Glutamatergic neuron (in vitro differentiated cells): Measurements from ENCODE around the gene CEP72. TPM values are rescaled to one million over a fixed set of nuclear protein-coding genes. Genes with fewer than 3 reads are reported as not detected.

Experiments used
- DNase-seq: peaks from one replicate; pipeline ENCODE4 v3.0.0; 2022
- H3K27ac Mint-ChIP-seq: one replicate; pipeline ENCODE4 v1.8.0; 2020; ENCODE audit warnings: mild to moderate bottlenecking, mixed read lengths, inconsistent platforms; ENCODE audit not compliant: unreplicated experiment
- H3K27me3 Mint-ChIP-seq: one replicate; pipeline ENCODE4 v1.8.0; 2020; ENCODE audit warnings: mild to moderate bottlenecking, moderate library complexity, mixed read lengths, inconsistent platforms; ENCODE audit not compliant: unreplicated experiment
- H3K36me3 Mint-ChIP-seq: one replicate; pipeline ENCODE4 v1.8.0; 2020; ENCODE audit warnings: mild to moderate bottlenecking, mixed read lengths, inconsistent platforms; ENCODE audit not compliant: unreplicated experiment
- H3K4me1 Mint-ChIP-seq: one replicate; pipeline ENCODE4 v1.8.0; 2020; ENCODE audit warnings: mild to moderate bottlenecking, low read depth, mixed read lengths, inconsistent platforms; ENCODE audit not compliant: unreplicated experiment
- H3K4me3 Mint-ChIP-seq: one replicate; pipeline ENCODE4 v1.8.0; 2020; ENCODE audit warnings: mild to moderate bottlenecking, mixed read lengths, inconsistent platforms; ENCODE audit not compliant: unreplicated experiment
- H3K9me3 Mint-ChIP-seq: one replicate; pipeline ENCODE4 v1.8.0; 2020; ENCODE audit warnings: mild to moderate bottlenecking, moderate library complexity, mixed read lengths, inconsistent platforms; ENCODE audit not compliant: unreplicated experiment
- total RNA-seq: library from RNA; stranded (reverse); fragmentation: NEBNext Ultra II Directional; extraction: Animal tissue kit (Norgen Biotek cat#: 25700); gene quantifications from one replicate; pipeline ENCODE4 v1.2.1, GENCODE V29; 2021; ENCODE audit not compliant: unreplicated experiment
- TF ChIP-seq, protein P1 (sequence below): fragments of 200-600 bp; sonication (generic); IDR thresholded peaks from one replicate; pipeline ENCODE4 v1.5.0; 2021; ENCODE audit not compliant: partially characterized antibody, unreplicated experiment

Gene CEP72
- total RNA-seq, 1 donor from 2014 or later = 43.9 TPM

DNA sequence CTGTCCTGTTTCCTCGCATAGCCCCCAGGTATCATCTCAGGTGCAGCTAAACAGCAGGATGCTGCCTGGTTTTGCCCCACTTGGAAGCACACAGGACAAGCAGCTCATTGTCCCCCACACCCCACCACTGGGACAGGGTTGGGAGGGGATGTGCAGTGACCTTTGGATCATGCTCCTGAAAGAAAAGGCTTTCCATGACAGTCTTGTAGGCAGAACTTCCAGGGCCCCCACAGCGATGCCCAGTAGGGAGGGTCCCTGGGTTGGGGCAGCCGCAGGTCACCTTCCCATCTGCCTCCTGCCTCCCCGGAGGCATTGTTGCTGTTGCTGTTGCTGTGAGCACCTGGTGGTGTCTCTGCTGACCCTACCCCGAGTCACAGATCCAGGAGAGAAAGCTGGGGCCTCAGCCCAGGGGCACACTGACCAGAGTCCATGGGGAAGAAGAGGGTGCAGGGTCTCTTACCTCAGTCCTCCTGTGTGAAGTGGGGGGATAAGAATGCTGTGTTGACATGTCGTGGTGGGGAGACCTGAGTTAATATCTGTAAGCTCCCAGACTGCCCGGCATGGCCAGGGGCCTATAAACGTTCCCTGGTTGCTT lies 8.5 kb downstream of the CEP72 start:
- DNase-seq = no peak
- peaks cover 2% of the 10 kb centered on the region for H3K36me3 Mint-ChIP-seq
- H3K27ac Mint-ChIP-seq = no peak overlapping the region
- peaks cover 6% of the 10 kb centered on the region for H3K9me3 Mint-ChIP-seq
- no peak overlapping the region for H3K4me3 Mint-ChIP-seq
- H3K27me3 Mint-ChIP-seq = peaks cover 7% of the 10 kb centered on the region
- TF ChIP-seq, protein P1, sequence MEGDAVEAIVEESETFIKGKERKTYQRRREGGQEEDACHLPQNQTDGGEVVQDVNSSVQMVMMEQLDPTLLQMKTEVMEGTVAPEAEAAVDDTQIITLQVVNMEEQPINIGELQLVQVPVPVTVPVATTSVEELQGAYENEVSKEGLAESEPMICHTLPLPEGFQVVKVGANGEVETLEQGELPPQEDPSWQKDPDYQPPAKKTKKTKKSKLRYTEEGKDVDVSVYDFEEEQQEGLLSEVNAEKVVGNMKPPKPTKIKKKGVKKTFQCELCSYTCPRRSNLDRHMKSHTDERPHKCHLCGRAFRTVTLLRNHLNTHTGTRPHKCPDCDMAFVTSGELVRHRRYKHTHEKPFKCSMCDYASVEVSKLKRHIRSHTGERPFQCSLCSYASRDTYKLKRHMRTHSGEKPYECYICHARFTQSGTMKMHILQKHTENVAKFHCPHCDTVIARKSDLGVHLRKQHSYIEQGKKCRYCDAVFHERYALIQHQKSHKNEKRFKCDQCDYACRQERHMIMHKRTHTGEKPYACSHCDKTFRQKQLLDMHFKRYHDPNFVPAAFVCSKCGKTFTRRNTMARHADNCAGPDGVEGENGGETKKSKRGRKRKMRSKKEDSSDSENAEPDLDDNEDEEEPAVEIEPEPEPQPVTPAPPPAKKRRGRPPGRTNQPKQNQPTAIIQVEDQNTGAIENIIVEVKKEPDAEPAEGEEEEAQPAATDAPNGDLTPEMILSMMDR = no peak
- H3K4me1 Mint-ChIP-seq = no peaks in the 10 kb centered on the region

DNA sequence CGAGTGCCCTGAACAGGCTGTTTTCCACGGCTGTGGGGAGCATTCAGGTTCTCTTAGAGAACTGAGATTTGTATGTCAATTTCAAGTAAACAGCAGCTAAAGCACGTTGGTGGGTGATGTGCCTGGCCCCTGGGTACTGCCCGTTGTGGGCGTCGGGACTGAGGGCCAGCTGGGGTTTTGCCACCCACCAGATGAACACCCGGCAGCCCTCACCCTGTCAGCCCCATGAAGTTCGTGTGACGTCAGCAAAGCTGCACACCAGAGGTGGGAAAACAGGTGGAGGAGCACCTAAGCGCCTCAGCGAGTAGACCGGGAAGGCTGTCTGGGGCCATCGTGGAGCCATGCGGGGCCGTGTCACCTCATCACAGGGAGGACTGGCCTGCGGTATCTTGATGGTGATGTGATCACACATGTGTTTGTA lies 9.2 kb downstream of the CEP72 start:
- Mint-ChIP-seq H3K27me3 (peaks cover 7% of the 10 kb centered on the region), H3K4me1 (no peaks in the 10 kb centered on the region), H3K27ac (no peak overlapping the region), H3K36me3 (peaks cover 4% of the 10 kb centered on the region), H3K4me3 (no peak overlapping the region), H3K9me3 (peaks cover 6% of the 10 kb centered on the region)
- no peak for DNase-seq
- TF ChIP-seq, protein P1 = no peak

DNA sequence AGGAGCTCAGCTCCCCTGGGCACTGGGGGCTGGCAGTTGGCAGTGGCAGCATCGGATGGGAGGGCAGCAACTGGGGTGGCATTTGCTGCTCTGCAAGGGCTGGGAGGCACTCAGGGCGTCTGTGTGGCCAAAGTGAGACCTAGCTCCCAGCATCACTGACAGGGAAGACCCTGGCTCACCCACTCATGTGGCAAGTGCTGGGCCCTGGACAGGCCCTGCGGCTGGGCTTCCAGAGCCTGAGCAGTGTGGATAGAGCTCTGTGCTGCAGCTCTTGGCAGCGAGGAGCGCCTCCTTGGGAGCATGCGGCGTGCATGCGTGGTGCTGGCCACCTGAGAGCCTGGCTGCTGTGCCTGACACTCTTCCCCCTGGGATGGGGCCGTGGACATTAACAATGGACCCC lies 10.2 kb downstream of the CEP72 start:
- no peak for DNase-seq
- H3K9me3 Mint-ChIP-seq = peaks cover 6% of the 10 kb centered on the region
- H3K27me3 Mint-ChIP-seq = peaks cover 7% of the 10 kb centered on the region
- no peaks in the 10 kb centered on the region for H3K4me1 Mint-ChIP-seq
- H3K27ac Mint-ChIP-seq = no peak overlapping the region
- TF ChIP-seq, protein P1 = no peak
- H3K4me3 Mint-ChIP-seq = no peak overlapping the region
- H3K36me3 Mint-ChIP-seq = peaks cover 4% of the 10 kb centered on the region

DNA sequence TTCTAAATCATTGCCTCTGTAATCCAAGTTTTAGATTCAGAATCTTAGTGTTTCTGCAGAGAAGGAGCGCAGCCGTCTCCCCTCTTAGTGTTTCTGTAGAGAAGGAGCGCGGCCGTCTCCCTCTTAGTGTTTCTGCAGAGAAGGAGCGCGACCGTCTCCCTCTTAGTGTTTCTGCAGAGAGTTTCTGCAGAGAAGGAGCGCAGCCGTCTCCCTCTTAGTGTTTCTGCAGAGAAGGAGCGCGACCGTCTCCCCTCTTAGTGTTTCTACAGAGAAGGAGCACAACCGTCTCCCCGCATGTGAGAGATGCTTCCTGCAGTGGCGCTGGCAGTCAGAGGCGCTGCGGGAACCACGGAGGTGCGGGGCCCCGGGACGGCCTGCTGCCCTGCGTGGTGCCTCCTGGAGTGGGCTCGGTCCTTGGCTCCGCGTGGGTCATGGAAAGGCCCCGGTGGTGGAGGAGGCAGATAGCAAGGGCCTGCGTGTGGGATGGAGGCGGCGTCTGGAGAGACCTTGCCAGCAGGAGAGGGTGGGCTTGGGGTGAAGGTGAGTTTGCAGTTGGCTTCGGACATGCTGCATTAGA lies 10.9 kb downstream of the CEP72 start:
- TF ChIP-seq, protein P1 = no peak
- Mint-ChIP-seq H3K36me3 (peaks cover 4% of the 10 kb centered on the region), H3K27ac (no peak overlapping the region), H3K27me3 (peaks cover 5% of the 10 kb centered on the region), H3K9me3 (peaks cover 2% of the 10 kb centered on the region), H3K4me3 (no peak overlapping the region), H3K4me1 (no peaks in the 10 kb centered on the region)
- DNase-seq = no peak

DNA sequence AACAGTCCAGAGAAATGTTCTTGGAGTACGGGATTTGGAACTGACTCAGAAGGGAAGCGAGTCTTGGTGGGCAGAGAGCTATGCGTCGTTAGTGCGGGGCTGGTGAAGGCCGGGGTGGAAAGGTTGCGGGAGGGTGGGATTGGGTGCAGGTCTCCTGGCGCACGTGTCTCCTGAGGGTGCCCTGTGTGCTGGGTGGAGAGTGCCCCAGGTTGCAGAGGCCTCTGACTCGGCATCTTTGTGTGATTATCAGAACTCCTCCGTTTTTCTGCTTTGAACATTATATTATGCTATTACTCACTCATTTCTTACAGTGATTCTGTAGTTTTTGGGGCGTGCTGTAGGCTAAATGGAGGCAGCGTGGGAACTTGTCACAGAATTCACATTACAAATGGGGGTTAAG lies 11.4 kb downstream of the CEP72 start:
- Mint-ChIP-seq H3K4me1 (no peaks in the 10 kb centered on the region), H3K36me3 (peaks cover 4% of the 10 kb centered on the region), H3K9me3 (peaks cover 2% of the 10 kb centered on the region), H3K4me3 (no peak overlapping the region), H3K27me3 (peaks cover 4% of the 10 kb centered on the region), H3K27ac (no peak overlapping the region)
- TF ChIP-seq, protein P1 = no peak
- no peak for DNase-seq
